Measurements from ENCODE around the gene NUTF2.

NUTF2 gene

DNA sequence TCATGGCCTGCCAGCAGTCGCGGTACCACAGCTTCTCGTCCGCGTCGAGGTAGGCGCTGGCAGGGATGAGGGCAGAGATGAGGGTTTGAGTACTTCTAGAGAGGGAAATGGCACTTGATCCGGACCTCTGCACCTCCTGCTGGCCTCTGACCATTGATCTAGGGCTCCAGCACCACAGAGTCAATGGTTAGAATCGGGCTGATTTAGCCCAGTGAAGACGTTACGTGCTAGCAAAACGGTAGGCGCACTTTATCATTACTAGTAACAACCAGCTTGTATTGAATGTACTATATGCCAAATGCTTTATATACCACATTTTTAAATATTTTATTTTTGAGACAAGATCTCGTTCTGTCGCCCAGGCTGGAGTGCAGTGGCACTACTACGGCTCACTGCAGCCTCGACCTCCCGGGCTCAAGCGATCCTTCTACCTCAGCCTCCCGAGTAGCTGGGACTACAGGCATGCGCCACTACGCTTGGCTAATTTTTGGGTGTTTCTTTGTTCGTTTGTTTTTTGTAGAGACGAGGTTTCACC lies 39.5 kb upstream of the NUTF2 start (continued):
- TF ChIP-seq, protein P1, sequence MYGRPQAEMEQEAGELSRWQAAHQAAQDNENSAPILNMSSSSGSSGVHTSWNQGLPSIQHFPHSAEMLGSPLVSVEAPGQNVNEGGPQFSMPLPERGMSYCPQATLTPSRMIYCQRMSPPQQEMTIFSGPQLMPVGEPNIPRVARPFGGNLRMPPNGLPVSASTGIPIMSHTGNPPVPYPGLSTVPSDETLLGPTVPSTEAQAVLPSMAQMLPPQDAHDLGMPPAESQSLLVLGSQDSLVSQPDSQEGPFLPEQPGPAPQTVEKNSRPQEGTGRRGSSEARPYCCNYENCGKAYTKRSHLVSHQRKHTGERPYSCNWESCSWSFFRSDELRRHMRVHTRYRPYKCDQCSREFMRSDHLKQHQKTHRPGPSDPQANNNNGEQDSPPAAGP (tag by site-specific recombination; IDR thresholded peaks at IDR 0.05): no peak
- TF ChIP-seq ZNF302 (tag by site-specific recombination; IDR thresholded peaks at IDR 0.05; ENCODE audit: low read depth) (no peak), EGR2 (tag by site-specific recombination; IDR thresholded peaks at IDR 0.05; ENCODE audit: low read depth) (no peak), KLF8 (tag by site-specific recombination; IDR thresholded peaks at IDR 0.05) (no peak), ZNF133 (tag by site-specific recombination; IDR thresholded peaks at IDR 0.05) (no peak), IKZF3 (tag by site-specific recombination; IDR thresholded peaks at IDR 0.05) (no peak), ZNF473 (tag by site-specific recombination; IDR thresholded peaks at IDR 0.05) (no peak), ZNF48 (tag by site-specific recombination; IDR thresholded peaks at IDR 0.05) (no peak), BCL11A (tag by site-specific recombination; IDR thresholded peaks at IDR 0.05; ENCODE audit: low read depth) (no peak), ZNF510 (tag by site-specific recombination; IDR thresholded peaks at IDR 0.05; ENCODE audit: insufficient replicate concordance) (no peak), ZNF2 (tag by site-specific recombination; IDR thresholded peaks at IDR 0.05) (0 out of 2 replicates have a peak, but pooled peaks have one; percentile 50), TRIM28 (IDR thresholded peaks at IDR 0.05; ENCODE audit: borderline replicate concordance, low read length) (no peak), ZNF174 (tag by site-specific recombination; IDR thresholded peaks at IDR 0.05) (no peak), ZNF146 (tag by site-specific recombination; IDR thresholded peaks at IDR 0.05) (no peak)
- TF ChIP-seq, protein P2, sequence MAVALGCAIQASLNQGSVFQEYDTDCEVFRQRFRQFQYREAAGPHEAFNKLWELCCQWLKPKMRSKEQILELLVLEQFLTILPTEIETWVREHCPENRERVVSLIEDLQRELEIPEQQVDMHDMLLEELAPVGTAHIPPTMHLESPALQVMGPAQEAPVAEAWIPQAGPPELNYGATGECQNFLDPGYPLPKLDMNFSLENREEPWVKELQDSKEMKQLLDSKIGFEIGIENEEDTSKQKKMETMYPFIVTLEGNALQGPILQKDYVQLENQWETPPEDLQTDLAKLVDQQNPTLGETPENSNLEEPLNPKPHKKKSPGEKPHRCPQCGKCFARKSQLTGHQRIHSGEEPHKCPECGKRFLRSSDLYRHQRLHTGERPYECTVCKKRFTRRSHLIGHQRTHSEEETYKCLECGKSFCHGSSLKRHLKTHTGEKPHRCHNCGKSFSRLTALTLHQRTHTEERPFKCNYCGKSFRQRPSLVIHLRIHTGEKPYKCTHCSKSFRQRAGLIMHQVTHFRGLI (tag by site-specific recombination; IDR thresholded peaks at IDR 0.05): peak; percentile 7; the same call in 1 of the 2 replicates
- TF ChIP-seq, protein P3, sequence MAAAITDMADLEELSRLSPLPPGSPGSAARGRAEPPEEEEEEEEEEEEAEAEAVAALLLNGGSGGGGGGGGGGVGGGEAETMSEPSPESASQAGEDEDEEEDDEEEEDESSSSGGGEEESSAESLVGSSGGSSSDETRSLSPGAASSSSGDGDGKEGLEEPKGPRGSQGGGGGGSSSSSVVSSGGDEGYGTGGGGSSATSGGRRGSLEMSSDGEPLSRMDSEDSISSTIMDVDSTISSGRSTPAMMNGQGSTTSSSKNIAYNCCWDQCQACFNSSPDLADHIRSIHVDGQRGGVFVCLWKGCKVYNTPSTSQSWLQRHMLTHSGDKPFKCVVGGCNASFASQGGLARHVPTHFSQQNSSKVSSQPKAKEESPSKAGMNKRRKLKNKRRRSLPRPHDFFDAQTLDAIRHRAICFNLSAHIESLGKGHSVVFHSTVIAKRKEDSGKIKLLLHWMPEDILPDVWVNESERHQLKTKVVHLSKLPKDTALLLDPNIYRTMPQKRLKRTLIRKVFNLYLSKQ (tag by site-specific recombination; IDR thresholded peaks at IDR 0.05; ENCODE audit: borderline replicate concordance): no peak
- TF ChIP-seq, protein P4, sequence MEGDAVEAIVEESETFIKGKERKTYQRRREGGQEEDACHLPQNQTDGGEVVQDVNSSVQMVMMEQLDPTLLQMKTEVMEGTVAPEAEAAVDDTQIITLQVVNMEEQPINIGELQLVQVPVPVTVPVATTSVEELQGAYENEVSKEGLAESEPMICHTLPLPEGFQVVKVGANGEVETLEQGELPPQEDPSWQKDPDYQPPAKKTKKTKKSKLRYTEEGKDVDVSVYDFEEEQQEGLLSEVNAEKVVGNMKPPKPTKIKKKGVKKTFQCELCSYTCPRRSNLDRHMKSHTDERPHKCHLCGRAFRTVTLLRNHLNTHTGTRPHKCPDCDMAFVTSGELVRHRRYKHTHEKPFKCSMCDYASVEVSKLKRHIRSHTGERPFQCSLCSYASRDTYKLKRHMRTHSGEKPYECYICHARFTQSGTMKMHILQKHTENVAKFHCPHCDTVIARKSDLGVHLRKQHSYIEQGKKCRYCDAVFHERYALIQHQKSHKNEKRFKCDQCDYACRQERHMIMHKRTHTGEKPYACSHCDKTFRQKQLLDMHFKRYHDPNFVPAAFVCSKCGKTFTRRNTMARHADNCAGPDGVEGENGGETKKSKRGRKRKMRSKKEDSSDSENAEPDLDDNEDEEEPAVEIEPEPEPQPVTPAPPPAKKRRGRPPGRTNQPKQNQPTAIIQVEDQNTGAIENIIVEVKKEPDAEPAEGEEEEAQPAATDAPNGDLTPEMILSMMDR (tag by site-specific recombination; IDR thresholded peaks at IDR 0.05): peak; percentile 64; the same call in 1 of the 2 replicates
- TF ChIP-seq, protein P5, sequence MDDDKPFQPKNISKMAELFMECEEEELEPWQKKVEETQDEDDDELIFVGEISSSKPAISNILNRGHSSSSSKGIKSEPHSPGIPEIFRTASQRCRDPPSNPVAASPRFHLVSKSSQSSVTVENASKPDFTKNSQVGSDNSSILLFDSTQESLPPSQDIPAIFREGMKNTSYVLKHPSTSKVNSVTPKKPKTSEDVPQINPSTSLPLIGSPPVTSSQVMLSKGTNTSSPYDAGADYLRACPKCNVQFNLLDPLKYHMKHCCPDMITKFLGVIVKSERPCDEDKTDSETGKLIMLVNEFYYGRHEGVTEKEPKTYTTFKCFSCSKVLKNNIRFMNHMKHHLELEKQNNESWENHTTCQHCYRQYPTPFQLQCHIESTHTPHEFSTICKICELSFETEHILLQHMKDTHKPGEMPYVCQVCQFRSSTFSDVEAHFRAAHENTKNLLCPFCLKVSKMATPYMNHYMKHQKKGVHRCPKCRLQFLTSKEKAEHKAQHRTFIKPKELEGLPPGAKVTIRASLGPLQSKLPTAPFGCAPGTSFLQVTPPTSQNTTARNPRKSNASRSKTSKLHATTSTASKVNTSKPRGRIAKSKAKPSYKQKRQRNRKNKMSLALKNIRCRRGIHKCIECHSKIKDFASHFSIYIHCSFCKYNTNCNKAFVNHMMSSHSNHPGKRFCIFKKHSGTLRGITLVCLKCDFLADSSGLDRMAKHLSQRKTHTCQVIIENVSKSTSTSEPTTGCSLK (tag by site-specific recombination; IDR thresholded peaks at IDR 0.05): no peak

DNA sequence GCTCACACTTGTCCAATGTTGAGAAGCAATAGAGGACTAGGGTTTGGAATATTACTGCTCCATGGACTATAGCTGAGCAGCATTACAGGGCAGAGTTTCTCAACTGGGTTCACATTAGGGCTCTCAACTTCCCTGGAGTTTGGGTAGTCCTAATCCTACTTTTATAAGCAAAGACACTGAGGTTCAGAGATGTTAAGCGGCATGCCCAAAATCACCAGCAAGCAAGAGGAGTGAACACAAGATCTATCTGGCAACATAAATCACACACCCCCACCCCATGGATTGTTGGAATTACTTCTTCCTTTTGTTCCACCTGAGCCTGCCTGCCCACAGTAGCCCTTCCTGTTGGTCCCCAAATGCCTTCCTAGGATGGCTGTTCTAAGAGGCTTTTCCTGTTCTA lies 34.8 kb upstream of the NUTF2 start:
- Histone ChIP-seq H3K4me3 (ENCODE audit: low read depth, low read length) (no peak overlapping the region), H3K27ac (ENCODE audit: extremely low read depth, low read depth, low read length) (no peak overlapping the region), H3K36me3 (ENCODE audit: control insufficient read depth in 2 of 2, insufficient read depth in 1 of 2, low read length in 2 of 2) (no peaks in the 10 kb centered on the region), H3K9me3 (ENCODE audit: control insufficient read depth, insufficient read depth, low read depth, low read length) (no peaks in the 10 kb centered on the region), H3K4me1 (ENCODE audit: control insufficient read depth, insufficient read depth, low read length) (peaks cover 4% of the 10 kb centered on the region; the same call in 1 of the 2 replicates)
- CTCF ChIA-PET: interaction anchor here (0.6 kb wide), 1 partner anchor 119 kb away, joined by 3 read pairs; no protein-coding TSS in a partner anchor
- POLR2A ChIA-PET: no interaction called here
- TF ChIP-seq ZNF768 (tag by site-specific recombination; IDR thresholded peaks at IDR 0.05) (0 out of 2 replicates have a peak, but pooled peaks have one; percentile 52), ZNF585B (tag by site-specific recombination; IDR thresholded peaks at IDR 0.05) (no peak)
